T-cell (primary cell): ENCODE results near the gene APC2. TPM values are rescaled to one million over a fixed set of nuclear protein-coding genes. Genes with fewer than 3 reads are reported as not detected.

Source experiments
- ATAC-seq, 4 experiments: fragments of 200-7000 bp in 3 of 4; fragments of 150-1000 bp in 1 of 4; cut with Tn5 transposase; replicated peaks in 1 of 4; 1 replicate in 3 of 4; 2 replicates in 1 of 4; pipeline ENCODE4 v1.10.0; 2021; ENCODE audit warnings: moderate library complexity in 3 of 4, mild to moderate bottlenecking in 2 of 4, moderate number of reproducible peaks in 1 of 4
- CTCF ChIA-PET, 2 donors: fragments of 300-600 bp; sonication (Branson Sonifier 250); formaldehyde crosslinking; loops; one replicate each; lab custom pipeline; 2022; ENCODE audit warnings: antibody characterized with exemption in 2 of 2; lab: Charles Lee
- POLR2A ChIA-PET, 2 donors: fragments of 300-600 bp; sonication (Branson Sonifier 250); formaldehyde crosslinking; loops; one replicate each; lab custom pipeline; 2022; ENCODE audit warnings: antibody characterized with exemption in 2 of 2; lab: Charles Lee
- DNase-seq, 35 experiments: peaks; one replicate each; pipeline versions ENCODE4 v3.0.0 to v3.0.0-alpha.2; 2013 to 2023
- H3K27ac ChIP-seq: one replicate; pipeline ENCODE4 v1.5.1; 2013; ENCODE audit warnings: low read length
- H3K27me3 ChIP-seq, 2 experiments: replicated peaks in 1 of 2; 1 replicate in 1 of 2; 2 replicates in 1 of 2; pipeline versions ENCODE4 v1.6.1 to v1.7.0; 2013; ENCODE audit warnings: low read length in 1 of 2, mixed read lengths in 1 of 2; ENCODE audit not compliant: control insufficient read depth in 2 of 2, insufficient read depth in 2 of 2; ENCODE audit errors: extremely low read depth in 1 of 2
- H3K36me3 ChIP-seq, 2 donors: 1 replicate in 1 of 2; 2 replicates in 1 of 2; pipeline versions ENCODE4 v1.6.1 to v1.7.0; 2013; ENCODE audit warnings: low read length in 1 of 2; ENCODE audit not compliant: control insufficient read depth in 2 of 2, insufficient read depth in 1 of 2; ENCODE audit errors: extremely low read depth in 1 of 2
- H3K4me1 ChIP-seq, 2 experiments: 1 replicate in 1 of 2; 2 replicates in 1 of 2; pipeline versions ENCODE4 v1.6.1 to v1.7.0; 2013; ENCODE audit warnings: low read length in 2 of 2, mixed read lengths in 1 of 2; ENCODE audit not compliant: insufficient read depth in 2 of 2, control insufficient read depth in 1 of 2; ENCODE audit errors: extremely low read depth in 1 of 2
- H3K4me3 ChIP-seq, 2 donors: 1 replicate in 1 of 2; 2 replicates in 1 of 2; pipeline versions ENCODE4 v1.5.1 to v1.7.0; 2013; ENCODE audit warnings: mild to moderate bottlenecking in 2 of 2, low read length in 1 of 2, moderate library complexity in 1 of 2; ENCODE audit not compliant: control insufficient read depth in 1 of 2; ENCODE audit errors: extremely low read depth in 1 of 2
- H3K9me3 ChIP-seq: 2 replicates; pipeline ENCODE4 v1.7.0; 2013
- H3K27ac Mint-ChIP-seq, 2 donors: one replicate each; pipeline ENCODE4 v1.8.0; 2020 to 2021; ENCODE audit warnings: mild to moderate bottlenecking in 2 of 2, mixed read lengths in 2 of 2
- H3K27me3 Mint-ChIP-seq, 2 donors: one replicate each; pipeline ENCODE4 v1.8.0; 2021 to 2022; ENCODE audit warnings: mixed read lengths in 2 of 2
- H3K36me3 Mint-ChIP-seq: one replicate; pipeline ENCODE4 v1.8.0; 2021; ENCODE audit warnings: mixed read lengths
- H3K4me1 Mint-ChIP-seq, 3 donors: one replicate each; pipeline ENCODE4 v1.8.0; 2020 to 2022; ENCODE audit warnings: mixed read lengths in 3 of 3, mild to moderate bottlenecking in 1 of 3
- H3K4me3 Mint-ChIP-seq, 3 donors: one replicate each; pipeline ENCODE4 v1.8.0; 2020 to 2022; ENCODE audit warnings: mild to moderate bottlenecking in 3 of 3, mixed read lengths in 3 of 3, moderate library complexity in 3 of 3
- H3K9me3 Mint-ChIP-seq, 3 donors: one replicate each; pipeline ENCODE4 v1.8.0; 2020 to 2022; ENCODE audit warnings: mixed read lengths in 3 of 3
- WGBS: methylation state at CpG from one replicate; pipeline ENCODE4 v1.1.5; 2013; ENCODE audit warnings: missing lambda C conversion rate; ENCODE audit not compliant: insufficient coverage; 5-methylcytosine and 5-hydroxymethylcytosine counted together
- total RNA-seq, 35 experiments: library from RNA in 6 of 35; stranded (reverse) in 6 of 35; fragments of 120-200 nt in 1 of 35; gene quantifications; one replicate each; pipeline versions ENCODE4 v1.2.1 to v1.2.4 and lab custom pipeline; 2013 to 2026

Gene APC2, protein sequence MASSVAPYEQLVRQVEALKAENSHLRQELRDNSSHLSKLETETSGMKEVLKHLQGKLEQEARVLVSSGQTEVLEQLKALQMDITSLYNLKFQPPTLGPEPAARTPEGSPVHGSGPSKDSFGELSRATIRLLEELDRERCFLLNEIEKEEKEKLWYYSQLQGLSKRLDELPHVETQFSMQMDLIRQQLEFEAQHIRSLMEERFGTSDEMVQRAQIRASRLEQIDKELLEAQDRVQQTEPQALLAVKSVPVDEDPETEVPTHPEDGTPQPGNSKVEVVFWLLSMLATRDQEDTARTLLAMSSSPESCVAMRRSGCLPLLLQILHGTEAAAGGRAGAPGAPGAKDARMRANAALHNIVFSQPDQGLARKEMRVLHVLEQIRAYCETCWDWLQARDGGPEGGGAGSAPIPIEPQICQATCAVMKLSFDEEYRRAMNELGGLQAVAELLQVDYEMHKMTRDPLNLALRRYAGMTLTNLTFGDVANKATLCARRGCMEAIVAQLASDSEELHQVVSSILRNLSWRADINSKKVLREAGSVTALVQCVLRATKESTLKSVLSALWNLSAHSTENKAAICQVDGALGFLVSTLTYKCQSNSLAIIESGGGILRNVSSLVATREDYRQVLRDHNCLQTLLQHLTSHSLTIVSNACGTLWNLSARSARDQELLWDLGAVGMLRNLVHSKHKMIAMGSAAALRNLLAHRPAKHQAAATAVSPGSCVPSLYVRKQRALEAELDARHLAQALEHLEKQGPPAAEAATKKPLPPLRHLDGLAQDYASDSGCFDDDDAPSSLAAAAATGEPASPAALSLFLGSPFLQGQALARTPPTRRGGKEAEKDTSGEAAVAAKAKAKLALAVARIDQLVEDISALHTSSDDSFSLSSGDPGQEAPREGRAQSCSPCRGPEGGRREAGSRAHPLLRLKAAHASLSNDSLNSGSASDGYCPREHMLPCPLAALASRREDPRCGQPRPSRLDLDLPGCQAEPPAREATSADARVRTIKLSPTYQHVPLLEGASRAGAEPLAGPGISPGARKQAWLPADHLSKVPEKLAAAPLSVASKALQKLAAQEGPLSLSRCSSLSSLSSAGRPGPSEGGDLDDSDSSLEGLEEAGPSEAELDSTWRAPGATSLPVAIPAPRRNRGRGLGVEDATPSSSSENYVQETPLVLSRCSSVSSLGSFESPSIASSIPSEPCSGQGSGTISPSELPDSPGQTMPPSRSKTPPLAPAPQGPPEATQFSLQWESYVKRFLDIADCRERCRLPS (N-terminal part only)
- total RNA-seq, result under 1 TPM; 0.08 to 0.29 (median 0.13) TPM
- total RNA-seq (2013), result 0.07 TPM
- total RNA-seq (lab: John Stamatoyannopoulos, UW), result 0.14 to 1.6 (median 0.57) reads per million in 29 experiments

DNA sequence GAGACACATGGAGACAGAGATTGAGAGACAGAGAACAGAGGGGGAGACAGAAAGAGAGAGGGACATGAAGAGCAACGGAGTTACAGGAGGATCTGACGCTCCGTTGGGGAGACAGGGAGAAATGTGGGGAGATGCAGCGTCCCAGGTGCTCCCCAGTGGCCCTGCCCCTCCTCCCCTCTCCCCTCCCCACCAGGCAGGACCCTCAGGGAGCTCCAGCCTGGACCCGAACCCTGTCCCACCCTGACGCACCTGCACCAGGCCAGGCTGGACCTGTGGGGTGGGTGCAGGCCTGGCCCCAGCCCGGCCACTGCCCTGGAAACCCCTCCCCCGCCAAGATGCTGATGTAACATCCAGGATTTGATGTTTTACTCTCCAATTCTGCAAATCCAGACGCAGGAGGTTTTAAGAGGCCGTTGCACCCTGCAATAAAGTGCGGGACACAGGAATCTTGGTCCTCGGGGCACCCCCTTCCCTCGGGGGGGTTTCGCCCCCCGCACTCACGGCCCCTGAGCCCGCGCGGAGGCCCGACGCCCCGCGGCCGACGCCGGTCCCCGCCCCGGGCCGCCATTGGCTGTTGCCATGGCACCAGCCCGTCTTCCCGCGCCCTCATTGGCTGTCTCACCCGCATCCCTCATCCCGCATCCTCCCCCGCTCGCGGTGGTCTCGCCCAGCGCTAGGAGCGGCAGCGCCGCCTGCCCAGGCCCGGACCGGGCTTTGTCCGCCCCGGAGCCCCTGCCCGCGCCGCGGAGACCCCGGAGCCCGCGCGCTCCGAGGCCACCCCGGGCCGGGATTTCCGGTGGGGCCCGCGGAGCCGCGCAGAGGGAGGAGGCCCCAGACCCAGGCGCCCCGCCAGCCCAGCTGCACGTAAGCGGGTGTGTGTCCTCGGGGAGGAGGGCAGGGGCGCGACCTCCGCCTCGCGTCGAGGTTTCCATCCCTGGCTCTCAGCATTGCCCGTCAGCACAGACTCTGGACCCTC is at the start of gene APC2:
TSS of gene APC2 (plus strand) at position 655 of the 976 bp plus-strand sequence. CDS start 2,881 bp downstream, outside the sequence.
- Histone ChIP-seq H3K9me3 (no peaks in the 10 kb centered on the region), H3K27me3 (peaks cover 10 to 87% of the 10 kb centered on the region in 2 experiments), H3K27ac (no peak within 1 kb of the TSS), H3K4me1 (peaks cover 2 to 51% of the 10 kb centered on the region in 2 experiments), H3K36me3 (no peaks in the 10 kb centered on the region), H3K4me3 (peak within 1 kb of the TSS in 1 of 2 donors; percentile 44)
- Mint-ChIP-seq H3K27me3 (peaks cover 37 to 62% of the 10 kb centered on the region in 2 donors), H3K27ac (peak within 1 kb of the TSS in 1 of 2 donors; percentile 79), H3K36me3 (no peaks in the 10 kb centered on the region), H3K4me3 (peak within 1 kb of the TSS in 2 of 3 donors; percentile 28 to 46), H3K4me1 (peaks cover 7 to 36% (median 17%) of the 10 kb centered on the region in 3 donors), H3K9me3 (no peaks in the 10 kb centered on the region)
- POLR2A ChIA-PET, result interaction anchor here in 1 of 2 donors (0.5 kb wide), 1 partner anchor 74 kb away, joined by 4 read pairs; the partner anchor contains the start of gene PLK5
- CTCF ChIA-PET, result interaction anchor here in 1 of 2 donors (0.6 kb wide), 1 partner anchor 48 kb away, joined by 3 read pairs; no protein-coding TSS in a partner anchor
- under 1% methylated on average over 56 of the region's 74 CpGs for WGBS
- peak in 2 of 4 experiments; percentile 11 to 33 for ATAC-seq
- peak in 7 of 35 experiments; percentile 22 to 56 (median 32) for DNase-seq

DNA sequence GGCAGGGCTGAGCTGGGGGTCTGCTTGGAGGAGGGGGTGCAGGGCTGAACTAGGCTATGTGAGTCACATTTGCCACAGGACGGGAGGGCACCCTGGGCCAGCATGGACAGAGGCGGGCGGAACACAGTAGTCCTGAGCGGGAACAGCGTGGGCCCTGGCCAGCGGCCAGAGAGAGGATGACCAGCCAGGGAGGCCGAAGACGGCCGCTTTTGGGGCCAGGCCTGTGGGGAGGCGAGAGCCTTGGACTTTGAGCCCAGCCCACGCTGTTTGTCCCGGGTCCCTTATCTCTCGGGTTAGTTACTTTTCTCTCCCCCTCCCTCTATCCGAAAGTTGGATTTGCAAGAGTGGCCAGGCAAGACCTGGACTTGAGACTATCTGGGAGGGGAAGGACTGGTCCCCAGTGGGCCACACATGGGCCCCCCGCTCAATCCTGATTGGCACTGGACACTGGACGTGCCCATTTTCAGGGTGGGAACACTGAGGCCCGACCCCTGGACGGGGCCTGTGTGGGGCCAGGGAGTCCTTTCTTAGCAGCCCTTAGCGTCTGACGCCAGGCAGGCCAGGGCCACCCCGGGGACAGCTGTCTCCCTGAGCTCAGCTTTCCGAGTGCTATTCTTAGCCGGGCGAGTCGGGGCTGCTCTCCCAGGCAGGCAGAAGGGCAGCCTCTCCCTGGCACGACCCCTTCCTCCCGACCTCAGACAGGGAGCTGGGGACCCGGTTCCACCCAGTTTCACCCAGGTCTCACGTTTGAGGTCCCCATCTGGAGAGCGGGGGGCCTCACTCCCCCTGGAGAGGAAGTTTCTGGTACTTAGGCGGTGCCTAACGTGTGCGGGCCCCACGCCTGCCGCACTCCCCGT is 49.4 kb upstream of the APC2 start:
- no peaks in the 10 kb centered on the region for H3K36me3 Mint-ChIP-seq
- Histone ChIP-seq H3K27ac (no peak overlapping the region), H3K9me3 (no peaks in the 10 kb centered on the region), H3K27me3 (peaks cover 0 to 19% of the 10 kb centered on the region in 2 experiments), H3K4me1 (peaks cover 3 to 37% of the 10 kb centered on the region in 2 experiments), H3K4me3 (peak overlapping the region; percentile 46 to 71), H3K36me3 (peaks cover 0 to 6% of the 10 kb centered on the region in 2 donors)
- no peak overlapping the region for H3K27ac Mint-ChIP-seq
- ChIA-PET POLR2A (interaction anchor here in 1 of 2 donors (0.6 kb wide), 1 partner anchor 624 kb away, joined by 7 read pairs; no protein-coding TSS in a partner anchor), CTCF (interaction anchor here in 1 of 2 donors (0.5 kb wide), 1 partner anchor 44 kb away, joined by 3 read pairs; no protein-coding TSS in a partner anchor)
- H3K27me3 Mint-ChIP-seq, result peaks cover 4% of the 10 kb centered on the region in 2 donors
- H3K4me3 Mint-ChIP-seq, result peak overlapping the region; percentile 64 to 71 (median 65)
- peaks cover 10 to 19% (median 13%) of the 10 kb centered on the region in 3 donors for H3K4me1 Mint-ChIP-seq
- ATAC-seq, result peak; percentile 31 to 36 (median 34)
- H3K9me3 Mint-ChIP-seq, result no peaks in the 10 kb centered on the region
- 35% methylated on average over 26 of the region's 36 CpGs for WGBS
- peak in 3 of 35 experiments; percentile 16 to 25 (median 20) for DNase-seq

DNA sequence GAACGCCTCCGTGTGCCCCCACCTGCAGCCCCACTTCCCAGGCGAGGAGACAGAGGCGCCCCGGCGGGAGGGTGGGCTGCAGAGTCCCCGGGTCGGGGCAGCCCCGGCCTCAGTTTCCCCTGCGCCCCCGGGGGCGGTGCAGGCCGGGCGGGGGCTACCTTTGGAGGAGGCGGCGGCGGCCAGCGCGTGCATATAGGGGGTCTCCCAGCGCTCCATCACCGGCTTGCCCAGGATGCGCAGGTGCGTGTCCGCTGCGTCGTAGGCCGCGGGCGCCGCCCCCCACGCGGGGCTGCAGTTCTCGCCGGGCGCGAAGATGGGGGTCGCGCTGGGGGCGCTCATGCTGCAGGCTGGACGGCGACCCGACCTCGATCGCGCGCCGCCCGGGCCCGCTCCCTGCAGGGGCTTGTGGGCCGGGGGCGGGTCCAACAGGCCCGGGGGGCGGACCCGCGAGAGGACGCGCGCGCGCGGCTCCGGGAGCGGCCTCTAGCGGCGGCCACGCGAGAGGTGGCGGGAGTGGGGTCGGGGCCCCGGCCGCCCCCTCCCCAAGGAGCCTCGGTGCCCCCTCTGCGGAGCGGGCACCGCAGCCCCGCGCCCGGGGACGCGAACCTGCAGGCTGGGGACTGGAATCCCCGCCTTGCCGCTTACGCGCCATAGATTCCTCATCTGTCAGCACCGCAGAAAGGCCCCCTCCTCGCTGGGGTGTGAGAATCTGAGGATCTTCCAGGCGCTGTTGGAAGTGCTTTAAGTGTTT is 48.6 kb upstream of the APC2 start, which contains the start of gene GAMT:
TSS of gene GAMT (minus strand) at position 405 of the 751 bp plus-strand sequence. CDS start at position 339, 66 bp downstream.
- POLR2A ChIA-PET, result no interaction called here
- Mint-ChIP-seq H3K4me1 (peaks cover 11 to 15% (median 13%) of the 10 kb centered on the region in 3 donors), H3K36me3 (no peaks in the 10 kb centered on the region), H3K27ac (no peak within 1 kb of the TSS), H3K4me3 (peak within 1 kb of the TSS; percentile 65 to 74 (median 71)), H3K27me3 (peaks cover 4% of the 10 kb centered on the region in 2 donors), H3K9me3 (no peaks in the 10 kb centered on the region)
- Histone ChIP-seq H3K27ac (no peak within 1 kb of the TSS), H3K4me1 (peaks cover 3 to 36% of the 10 kb centered on the region in 2 experiments), H3K9me3 (no peaks in the 10 kb centered on the region), H3K4me3 (peak within 1 kb of the TSS; percentile 46 to 71), H3K27me3 (peaks cover 0 to 19% of the 10 kb centered on the region in 2 experiments), H3K36me3 (peaks cover 0 to 6% of the 10 kb centered on the region in 2 donors)
- DNase-seq, result peak in 29 of 35 experiments; percentile 22 to 76 (median 42)
- under 1% methylated on average over 86 of the region's 87 CpGs for WGBS
- peak; percentile 87 to 90 (median 89) for ATAC-seq
- CTCF ChIA-PET, result no interaction called here

DNA sequence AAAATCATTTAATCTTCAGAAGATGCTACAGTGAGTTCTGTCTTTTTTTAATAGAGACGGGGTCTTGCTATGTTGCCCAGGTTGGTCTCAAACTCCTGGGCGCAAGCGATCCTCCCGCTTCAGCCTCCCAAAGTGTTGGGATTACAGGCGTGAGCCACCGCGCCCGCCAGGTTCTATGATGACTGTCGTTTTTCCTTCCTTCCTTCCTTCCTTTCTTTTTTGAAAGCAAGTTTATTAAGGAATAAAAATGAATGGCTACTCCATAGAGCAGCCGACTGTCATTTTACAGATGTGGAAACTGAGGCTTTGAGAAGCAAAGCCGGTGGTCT is 48.1 kb upstream of the APC2 start:
- Mint-ChIP-seq H3K9me3 (no peaks in the 10 kb centered on the region), H3K4me3 (peak overlapping the region; percentile 51 to 74 (median 60)), H3K27ac (no peak overlapping the region), H3K27me3 (peaks cover 4% of the 10 kb centered on the region in 2 donors), H3K36me3 (no peaks in the 10 kb centered on the region), H3K4me1 (peaks cover 15 to 19% (median 16%) of the 10 kb centered on the region in 3 donors)
- Histone ChIP-seq H3K9me3 (no peaks in the 10 kb centered on the region), H3K27ac (no peak overlapping the region), H3K27me3 (peaks cover 0 to 19% of the 10 kb centered on the region in 2 experiments), H3K4me3 (peak overlapping the region; percentile 35 to 37), H3K36me3 (peaks cover 0 to 6% of the 10 kb centered on the region in 2 donors), H3K4me1 (peaks cover 3 to 36% of the 10 kb centered on the region in 2 experiments)
- WGBS, result 59% methylated on average over 6 of the region's 11 CpGs
- ATAC-seq, result no peak
- POLR2A ChIA-PET, result no interaction called here
- CTCF ChIA-PET, result interaction anchor here in 1 of 2 donors (0.7 kb wide), 1 partner anchor 49 kb away, joined by 3 read pairs; no protein-coding TSS in a partner anchor
- DNase-seq, result no peak
